ENCODE measurements around the gene WDR3. TPM values are rescaled to one million over a fixed set of nuclear protein-coding genes. Genes with fewer than 3 reads are reported as not detected.

WDR3 gene
- total RNA-seq, 1 donor from 2014 or later, result 31.8 TPM

- Histone ChIP-seq H3K4me3 (ENCODE audit: insufficient read depth, low read depth, low read length) (no peak overlapping the region), H3K4me2 (ENCODE audit: low read length) (no peak overlapping the region), H3K4me1 (ENCODE audit: insufficient read depth, low read length) (no peaks in the 10 kb centered on the region), H2AFZ (ENCODE audit: low read depth, low read length) (no peak overlapping the region), H4K20me1 (ENCODE audit: insufficient read depth, low read length) (no peaks in the 10 kb centered on the region), H3K27ac (ENCODE audit: low read depth, low read length) (no peak overlapping the region), H3K9ac (ENCODE audit: low read length) (no peak overlapping the region), H3K27me3 (ENCODE audit: insufficient read depth, low read length) (no peaks in the 10 kb centered on the region), H3K36me3 (ENCODE audit: insufficient read depth, low read length) (peaks cover 18% of the 10 kb centered on the region), H3K79me2 (ENCODE audit: insufficient read depth, low read length) (no peaks in the 10 kb centered on the region), H3K9me3 (ENCODE audit: insufficient read depth, low read depth, low read length) (no peaks in the 10 kb centered on the region)
- no peak overlapping the region for H3K27ac Mint-ChIP-seq (ENCODE audit: unreplicated experiment)
- no peak overlapping the region for H3K4me3 Mint-ChIP-seq (ENCODE audit: unreplicated experiment)
- no peaks in the 10 kb centered on the region for H3K27me3 Mint-ChIP-seq (ENCODE audit: low read depth, unreplicated experiment)
- TF ChIP-seq CTCF (IDR thresholded peaks at IDR 0.05; ENCODE audit: insufficient read depth, low read depth, low read length), result no peak
- TF ChIP-seq EZH2 (IDR thresholded peaks at IDR 0.05; ENCODE audit: insufficient read depth, low read length), result no peak
- peaks cover 12% of the 10 kb centered on the region for H3K4me1 Mint-ChIP-seq (ENCODE audit: low read depth, unreplicated experiment)
- H3K9me3 Mint-ChIP-seq (ENCODE audit: unreplicated experiment), result no peaks in the 10 kb centered on the region
- peaks cover 4% of the 10 kb centered on the region for H3K36me3 Mint-ChIP-seq (ENCODE audit: low read depth, unreplicated experiment)
- DNase-seq (ENCODE audit: low read depth) (no peak), FAIRE-seq (no peak)
Measured at GRCh38 chr1:117905019-117905418, 24.5 kb upstream of the WDR3 start.

GRCh38 chr1:117911051-117911450, 18.5 kb upstream of the WDR3 start:
- FAIRE-seq, result peak; percentile 66

More at GRCh38 chr1:117911051-117911450, 18.5 kb upstream of the WDR3 start:
- no peak for DNase-seq (ENCODE audit: low read depth)
- no peaks in the 10 kb centered on the region for H3K27me3 ChIP-seq (ENCODE audit: insufficient read depth, low read length)
- no peak for TF ChIP-seq EZH2 (IDR thresholded peaks at IDR 0.05; ENCODE audit: insufficient read depth, low read length)
- no peak for TF ChIP-seq CTCF (IDR thresholded peaks at IDR 0.05; ENCODE audit: insufficient read depth, low read depth, low read length)
- H3K27ac ChIP-seq (ENCODE audit: low read depth, low read length), result no peak overlapping the region
- H3K4me3 Mint-ChIP-seq (ENCODE audit: unreplicated experiment), result no peak overlapping the region
- no peak overlapping the region for H3K4me3 ChIP-seq (ENCODE audit: insufficient read depth, low read depth, low read length)
- no peak overlapping the region for H3K9ac ChIP-seq (ENCODE audit: low read length)
- no peaks in the 10 kb centered on the region for H3K9me3 Mint-ChIP-seq (ENCODE audit: unreplicated experiment)
- no peaks in the 10 kb centered on the region for H3K79me2 ChIP-seq (ENCODE audit: insufficient read depth, low read length)
- H3K4me1 ChIP-seq (ENCODE audit: insufficient read depth, low read length), result no peaks in the 10 kb centered on the region
- no peaks in the 10 kb centered on the region for H3K27me3 Mint-ChIP-seq (ENCODE audit: low read depth, unreplicated experiment)
- no peak overlapping the region for H3K27ac Mint-ChIP-seq (ENCODE audit: unreplicated experiment)
- H3K36me3 Mint-ChIP-seq (ENCODE audit: low read depth, unreplicated experiment), result no peaks in the 10 kb centered on the region
- no peaks in the 10 kb centered on the region for H3K4me1 Mint-ChIP-seq (ENCODE audit: low read depth, unreplicated experiment)
- H2AFZ ChIP-seq (ENCODE audit: low read depth, low read length), result no peak overlapping the region
- no peaks in the 10 kb centered on the region for H3K9me3 ChIP-seq (ENCODE audit: insufficient read depth, low read depth, low read length)
- no peak overlapping the region for H3K4me2 ChIP-seq (ENCODE audit: low read length)
- no peaks in the 10 kb centered on the region for H4K20me1 ChIP-seq (ENCODE audit: insufficient read depth, low read length)
- H3K36me3 ChIP-seq (ENCODE audit: insufficient read depth, low read length), result peaks cover 30% of the 10 kb centered on the region
